ENCODE measurements around the gene SCARB1. TPM values are rescaled to one million over a fixed set of nuclear protein-coding genes. Genes with fewer than 3 reads are reported as not detected.
A peak's percentile ranks its signal among the peaks of the same experiment; 100 is the strongest.

Gene SCARB1
- total RNA-seq, 1 experiment from 2014 or later: 31.3 TPM

DNA sequence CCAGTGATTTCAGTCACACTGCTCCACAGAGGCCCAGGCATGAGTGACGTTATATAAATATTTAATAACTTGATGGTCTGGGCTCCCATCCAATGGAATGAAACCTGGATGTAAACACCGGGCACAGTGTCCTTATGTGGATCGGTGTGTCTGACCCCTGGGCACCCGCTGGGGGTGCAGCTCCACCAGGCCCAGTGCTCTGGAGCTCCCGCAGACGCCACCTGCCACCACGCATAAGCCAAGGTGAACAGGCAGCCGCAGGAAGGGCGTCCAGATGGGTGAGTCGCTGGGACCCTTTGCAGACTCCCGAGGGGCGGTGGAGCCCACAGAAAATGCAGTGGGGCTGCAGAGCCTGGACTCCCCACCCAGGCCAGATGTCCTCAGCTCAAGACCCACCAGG, 121.6 kb downstream of the SCARB1 start:
- TF ChIP-seq, protein P1, sequence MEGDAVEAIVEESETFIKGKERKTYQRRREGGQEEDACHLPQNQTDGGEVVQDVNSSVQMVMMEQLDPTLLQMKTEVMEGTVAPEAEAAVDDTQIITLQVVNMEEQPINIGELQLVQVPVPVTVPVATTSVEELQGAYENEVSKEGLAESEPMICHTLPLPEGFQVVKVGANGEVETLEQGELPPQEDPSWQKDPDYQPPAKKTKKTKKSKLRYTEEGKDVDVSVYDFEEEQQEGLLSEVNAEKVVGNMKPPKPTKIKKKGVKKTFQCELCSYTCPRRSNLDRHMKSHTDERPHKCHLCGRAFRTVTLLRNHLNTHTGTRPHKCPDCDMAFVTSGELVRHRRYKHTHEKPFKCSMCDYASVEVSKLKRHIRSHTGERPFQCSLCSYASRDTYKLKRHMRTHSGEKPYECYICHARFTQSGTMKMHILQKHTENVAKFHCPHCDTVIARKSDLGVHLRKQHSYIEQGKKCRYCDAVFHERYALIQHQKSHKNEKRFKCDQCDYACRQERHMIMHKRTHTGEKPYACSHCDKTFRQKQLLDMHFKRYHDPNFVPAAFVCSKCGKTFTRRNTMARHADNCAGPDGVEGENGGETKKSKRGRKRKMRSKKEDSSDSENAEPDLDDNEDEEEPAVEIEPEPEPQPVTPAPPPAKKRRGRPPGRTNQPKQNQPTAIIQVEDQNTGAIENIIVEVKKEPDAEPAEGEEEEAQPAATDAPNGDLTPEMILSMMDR (conservative IDR thresholded peaks at IDR 0.05): no peak
- H2BK20ac ChIP-seq (ENCODE audit: low read depth, low read length, poor library complexity, severe bottlenecking): no peak overlapping the region
- no peak overlapping the region for H2BK5ac ChIP-seq (ENCODE audit: insufficient read length, low read length)
- no CpG with 5 or more reads among the region's 12 CpGs for WGBS (ENCODE audit: extremely low coverage, insufficient read length, low lambda C conversion rate)
- H3K4ac ChIP-seq (ENCODE audit: low read depth, low read length): no peak overlapping the region
- no peaks in the 10 kb centered on the region for H3K9me3 ChIP-seq (ENCODE audit: control insufficient read depth, low read depth, low read length)
- DNase-seq: no peak
- no peaks in the 10 kb centered on the region for H3K23me2 ChIP-seq (ENCODE audit: insufficient read length, low read depth, low read length, poor library complexity, severe bottlenecking)
- no peak overlapping the region for H4K5ac ChIP-seq (ENCODE audit: insufficient read length, low read depth, low read length)
- H3K18ac ChIP-seq (ENCODE audit: insufficient read length, low read depth, low read length): no peak overlapping the region
- H2AK5ac ChIP-seq (ENCODE audit: insufficient read length, low read length): no peak overlapping the region
- no peak overlapping the region for H3K56ac ChIP-seq (ENCODE audit: insufficient read length, low read depth, low read length)
- Mint-ChIP-seq H3K9me3 (no peaks in the 10 kb centered on the region; a peak in 1 of 5 replicates), H3K27ac (no peak overlapping the region), H3K36me3 (ENCODE audit: insufficient read depth in 1 of 3, low read depth in 3 of 3) (no peaks in the 10 kb centered on the region), H3K4me1 (peaks cover 20 to 38% of the 10 kb centered on the region in 2 experiments), H3K27me3 (ENCODE audit: low read depth) (no peaks in the 10 kb centered on the region; the same call in none of the 2 replicates), H3K4me3 (no peak overlapping the region)
- no peak overlapping the region for H3K9ac ChIP-seq (ENCODE audit: extremely low read depth, insufficient read length, low read length)
- H3K79me1 ChIP-seq (ENCODE audit: insufficient read depth, low read depth, low read length, poor library complexity, severe bottlenecking): no peaks in the 10 kb centered on the region
- no peaks in the 10 kb centered on the region for H3K79me2 ChIP-seq (ENCODE audit: insufficient read depth, low read length)
- H2BK120ac ChIP-seq (ENCODE audit: low read depth, low read length, poor library complexity, severe bottlenecking): no peak overlapping the region
- H2BK15ac ChIP-seq (ENCODE audit: low read depth, low read length): no peak overlapping the region
- H4K8ac ChIP-seq (replicated peaks; ENCODE audit: insufficient read length, low read depth, low read length): no peak overlapping the region
- H4K20me1 ChIP-seq (ENCODE audit: control insufficient read depth, insufficient read depth, insufficient read length): no peaks in the 10 kb centered on the region
- no peak overlapping the region for H2BK12ac ChIP-seq (ENCODE audit: insufficient read length, low read depth, low read length)
- H3T11ph ChIP-seq (ENCODE audit: low read length): no peak overlapping the region
- H3K14ac ChIP-seq (ENCODE audit: insufficient read depth, low read length): no peak overlapping the region; the same call in 1 of the 2 replicates
- no peak overlapping the region for H3K4me2 ChIP-seq (ENCODE audit: insufficient read depth, insufficient read length, low read length)
- H3K4me1 ChIP-seq (ENCODE audit: insufficient read depth, low read length): no peaks in the 10 kb centered on the region; the same call in 1 of the 2 replicates
- no peak overlapping the region for H3K27ac ChIP-seq (ENCODE audit: insufficient read length, low read depth, low read length)
- no peak overlapping the region for H3K23ac ChIP-seq (ENCODE audit: insufficient read length, low read depth, low read length)
- peak overlapping the region; percentile 3 for H4K91ac ChIP-seq (ENCODE audit: insufficient read length, low read depth, low read length)
- H3K27me3 ChIP-seq (ENCODE audit: insufficient read depth, low read length): no peaks in the 10 kb centered on the region
- no peak overlapping the region for H2AFZ ChIP-seq (ENCODE audit: low read length)
